ENCODE results near the gene ENTPD6.

Gene ENTPD6

GRCh38 chr20:25207960-25208534, 12.5 kb downstream of the ENTPD6 start:
- TF ChIP-seq ZNF555 (tag by site-specific recombination; conservative IDR thresholded peaks at IDR 0.05) (no peak), EGR2 (tag by site-specific recombination; IDR thresholded peaks at IDR 0.05; ENCODE audit: low read depth) (0 out of 2 replicates have a peak, but pooled peaks have one; percentile 12), ZNF416 (tag by site-specific recombination; IDR thresholded peaks at IDR 0.05) (no peak)
- H3K4me1 ChIP-seq (ENCODE audit: control insufficient read depth, insufficient read depth, low read length): no peaks in the 10 kb centered on the region
- H3K9me3 ChIP-seq (ENCODE audit: control insufficient read depth, insufficient read depth, low read depth, low read length): no peaks in the 10 kb centered on the region
- CTCF ChIA-PET: interaction anchor here (1.3 kb wide), 1 partner anchor 39 kb away, joined by 4 read pairs; no protein-coding TSS in a partner anchor
- H3K4me3 ChIP-seq (ENCODE audit: low read depth, low read length): no peak overlapping the region
- H3K27ac ChIP-seq (ENCODE audit: extremely low read depth, low read depth, low read length): no peak overlapping the region
- POLR2A ChIA-PET: no interaction called here
- H3K36me3 ChIP-seq (ENCODE audit: control insufficient read depth in 2 of 2, insufficient read depth in 1 of 2, low read length in 2 of 2): peaks cover 5 to 36% of the 10 kb centered on the region in 2 experiments; a peak in 2 of 3 replicates

GRCh38 chr20:25209400-25209799, 13.9 kb downstream of the ENTPD6 start:
- H3K27ac ChIP-seq (ENCODE audit: extremely low read depth, low read depth, low read length): no peak overlapping the region
- TF ChIP-seq ZNF610 (tag by site-specific recombination; IDR thresholded peaks at IDR 0.05; ENCODE audit: borderline replicate concordance) (no peak), ZNF138 (tag by site-specific recombination; IDR thresholded peaks at IDR 0.05; ENCODE audit: borderline replicate concordance) (no peak), ZNF658 (tag by site-specific recombination; IDR thresholded peaks at IDR 0.05) (no peak), KLF16 (tag by site-specific recombination; IDR thresholded peaks at IDR 0.05) (no peak), SALL2 (tag by site-specific recombination; IDR thresholded peaks at IDR 0.05; ENCODE audit: borderline replicate concordance) (no peak), ZNF37A (tag by site-specific recombination; IDR thresholded peaks at IDR 0.05) (no peak), ZNF596 (tag by site-specific recombination; IDR thresholded peaks at IDR 0.05) (no peak), BCL11A (tag by site-specific recombination; IDR thresholded peaks at IDR 0.05; ENCODE audit: low read depth) (no peak)
- no peaks in the 10 kb centered on the region for H3K4me1 ChIP-seq (ENCODE audit: control insufficient read depth, insufficient read depth, low read length)
- no peak overlapping the region for H3K4me3 ChIP-seq (ENCODE audit: low read depth, low read length)
- ChIA-PET POLR2A (no interaction called here), CTCF (interaction anchor here (0.7 kb wide), 1 partner anchor 46 kb away, joined by 5 read pairs; no protein-coding TSS in a partner anchor)
- H3K9me3 ChIP-seq (ENCODE audit: control insufficient read depth, insufficient read depth, low read depth, low read length): no peaks in the 10 kb centered on the region
- peaks cover 9 to 49% of the 10 kb centered on the region in 2 experiments; a peak in 2 of 3 replicates for H3K36me3 ChIP-seq (ENCODE audit: control insufficient read depth in 2 of 2, insufficient read depth in 1 of 2, low read length in 2 of 2)

- H3K27ac ChIP-seq (ENCODE audit: extremely low read depth, low read depth, low read length): no peak overlapping the region
- H3K4me3 ChIP-seq (ENCODE audit: low read depth, low read length): no peak overlapping the region
- POLR2A ChIA-PET: no interaction called here
- H3K4me1 ChIP-seq (ENCODE audit: control insufficient read depth, insufficient read depth, low read length): no peaks in the 10 kb centered on the region
- CTCF ChIA-PET: no interaction called here
- no peaks in the 10 kb centered on the region for H3K9me3 ChIP-seq (ENCODE audit: control insufficient read depth, insufficient read depth, low read depth, low read length)
- TF ChIP-seq ZNF830 (tag by site-specific recombination; IDR thresholded peaks at IDR 0.05; ENCODE audit: low read depth): no peak
- no peak for TF ChIP-seq ZNF311 (tag by site-specific recombination; IDR thresholded peaks at IDR 0.05; ENCODE audit: borderline replicate concordance)
- TF ChIP-seq PRDM10 (tag by site-specific recombination; IDR thresholded peaks at IDR 0.05): no peak
- TF ChIP-seq ZNF664 (tag by site-specific recombination; IDR thresholded peaks at IDR 0.05): no peak
- TF ChIP-seq ZBTB48 (tag by site-specific recombination; IDR thresholded peaks at IDR 0.05): no peak
- no peak for TF ChIP-seq ZNF558 (tag by site-specific recombination; IDR thresholded peaks at IDR 0.05)
- TF ChIP-seq ZFP41 (tag by site-specific recombination; IDR thresholded peaks at IDR 0.05; ENCODE audit: borderline replicate concordance): no peak
- TF ChIP-seq ELK4 (IDR thresholded peaks at IDR 0.05; ENCODE audit: borderline replicate concordance, low read depth, low read length): no peak
- TF ChIP-seq ZNF677 (tag by site-specific recombination; IDR thresholded peaks at IDR 0.05): no peak
- TF ChIP-seq ZNF785 (tag by site-specific recombination; IDR thresholded peaks at IDR 0.05): no peak
- TF ChIP-seq GLI2 (tag by site-specific recombination; IDR thresholded peaks at IDR 0.05; ENCODE audit: borderline replicate concordance, low read depth): no peak
- TF ChIP-seq ZNF704 (tag by site-specific recombination; IDR thresholded peaks at IDR 0.05): no peak
- TF ChIP-seq ZNF777 (tag by site-specific recombination; IDR thresholded peaks at IDR 0.05; ENCODE audit: borderline replicate concordance): no peak
- TF ChIP-seq ZNF76 (tag by site-specific recombination; IDR thresholded peaks at IDR 0.05; ENCODE audit: borderline replicate concordance, low read depth): no peak
- peaks cover 9 to 54% of the 10 kb centered on the region in 2 experiments; a peak in 2 of 3 replicates for H3K36me3 ChIP-seq (ENCODE audit: control insufficient read depth in 2 of 2, insufficient read depth in 1 of 2, low read length in 2 of 2)
Observed at GRCh38 chr20:25209911-25210310, 14.4 kb downstream of the ENTPD6 start.

Data from HEK293 (cell line).